K562 (cell line): ENCODE data around the gene MDC1. TPM values are rescaled to one million over a fixed set of nuclear protein-coding genes. Genes with fewer than 3 reads are reported as not detected.

Source experiments
- CTBP1 ChIP-seq: fragments of 450-650 bp; IDR thresholded peaks from 2 replicates; pipeline ENCODE4 v1.6.1; 2016; ENCODE audit warnings: borderline replicate concordance
- DNMT1 ChIP-seq: fragments of 450-650 bp; IDR thresholded peaks from 2 replicates; pipeline ENCODE4 v1.6.1; 2016; ENCODE audit warnings: antibody characterized with exemption, mild to moderate bottlenecking
- GABPA ChIP-seq: fragments of 200-800 bp; sonication (Bioruptor generic); conservative IDR thresholded peaks from 2 replicates; pipeline ENCODE4 v1.6.1; 2016; ENCODE audit warnings: low read depth, missing genetic modification characterization, missing compliant biosample characterization
- PML ChIP-seq: IDR thresholded peaks from 2 replicates; pipeline ENCODE4 v1.6.1; 2012; ENCODE audit warnings: low read length, inconsistent platforms
- POLR2A ChIP-seq: fragments of 450-650 bp; conservative IDR thresholded peaks from 2 replicates; pipeline ENCODE4 v1.6.1; 2016
- POLR2B ChIP-seq: fragments of 450-650 bp; IDR thresholded peaks from 2 replicates; pipeline ENCODE4 v1.6.1; 2018; ENCODE audit warnings: low read depth; ENCODE audit not compliant: partially characterized antibody
- PTBP1 ChIP-seq: fragments of 200-400 bp; formaldehyde crosslinking; IDR thresholded peaks from 2 replicates; pipeline ENCODE4 v1.6.1; 2017; ENCODE audit warnings: low read depth, low read length
- PYGO2 ChIP-seq: fragments of 450-650 bp; IDR thresholded peaks from 2 replicates; pipeline ENCODE4 v1.6.1; 2016; ENCODE audit warnings: mild to moderate bottlenecking, missing genetic modification characterization, moderate library complexity, missing compliant biosample characterization
- RAD51 ChIP-seq: fragments of 450-650 bp; IDR thresholded peaks from 2 replicates; pipeline ENCODE4 v1.7.1; 2016; ENCODE audit warnings: low read depth, mild to moderate bottlenecking, borderline replicate concordance
- RUNX1 ChIP-seq: sonication (generic); IDR thresholded peaks from 2 replicates; pipeline ENCODE4 v1.6.1; 2016; ENCODE audit warnings: antibody characterized with exemption, low read depth
- SUPT5H ChIP-seq: fragments of 450-650 bp; IDR thresholded peaks from 2 replicates; pipeline ENCODE4 v1.6.1; 2016
- XRCC4 ChIP-seq: IDR thresholded peaks from one replicate; pipeline ENCODE4 v1.6.1; 2011; ENCODE audit not compliant: insufficient read depth, insufficient read length; ENCODE audit errors: extremely low read depth
- ZNF197 ChIP-seq: fragments of 200-800 bp; sonication (Bioruptor generic); IDR thresholded peaks from 2 replicates; pipeline ENCODE4 v1.6.1; 2016; ENCODE audit warnings: low read depth, missing genetic modification characterization, missing compliant biosample characterization
- ZNF586 ChIP-seq: fragments of 450-650 bp; formaldehyde crosslinking; conservative IDR thresholded peaks from 2 replicates; pipeline ENCODE4 v1.4.0; 2020; ENCODE audit warnings: mild to moderate bottlenecking, moderate library complexity
- ZNF778 ChIP-seq: fragments of 450-650 bp; formaldehyde crosslinking; IDR thresholded peaks from 2 replicates; pipeline ENCODE4 v1.4.0; 2020; ENCODE audit warnings: mild to moderate bottlenecking, moderate library complexity
- polyA plus RNA-seq, 8 experiments: library from polyadenylated mRNA; depleted of rRNA in 4 of 8; stranded (reverse) in 5 of 8; unstranded in 3 of 8; fragments of >200 nt; fragmentation: Nextera tagmentation in 2 of 8; fragmentation: Illumina TruSeq in 1 of 8; extraction: Ambion mirVana in 2 of 8; extraction: Trizol in 1 of 8; gene quantifications; 2 replicates each; pipeline versions ENCODE4 v1.2.1 to v1.2.3, GENCODE V29; 2011 to 2014; ENCODE audit warnings: inconsistent platforms in 1 of 8, missing spikeins in 1 of 8
- total RNA-seq, 7 experiments: library from RNA; depleted of rRNA in 6 of 7; stranded (reverse); fragments of >200 nt in 6 of 7; fragmentation: Illumina TruSeq in 2 of 7; extraction: Trizol in 2 of 7; gene quantifications; 2 replicates each; pipeline versions ENCODE4 v1.2.1 to v1.2.3, GENCODE V29; 2011 to 2021; ENCODE audit warnings: low replicate concordance in 1 of 7
- TF ChIP-seq, protein P1 (sequence below), 2 experiments: fragments of 450-650 bp; formaldehyde crosslinking in 1 of 2; IDR thresholded peaks; 2 replicates each; pipeline versions ENCODE4 v1.4.0 to v1.6.1; 2014 to 2020; ENCODE audit warnings: mild to moderate bottlenecking in 2 of 2, borderline replicate concordance in 1 of 2, low read depth in 1 of 2
- TF ChIP-seq, protein P2 (sequence below): fragments of 450-650 bp; formaldehyde crosslinking; conservative IDR thresholded peaks from 2 replicates; pipeline ENCODE4 v1.4.0; 2022; ENCODE audit warnings: mild to moderate bottlenecking, missing genetic modification characterization
- TF ChIP-seq, protein P3 (sequence below): fragments of 450-650 bp; formaldehyde crosslinking; IDR thresholded peaks from 2 replicates; pipeline ENCODE4 v1.4.0; 2020; ENCODE audit warnings: mild to moderate bottlenecking, mixed read lengths

The MDC1 gene
- total and polyA plus RNA-seq, 9 of the 15 experiments (the other 6 are each of a cell fraction or from before 2014, with no cell fraction given) = 8.2 to 114 (median 20.0) TPM

DNA sequence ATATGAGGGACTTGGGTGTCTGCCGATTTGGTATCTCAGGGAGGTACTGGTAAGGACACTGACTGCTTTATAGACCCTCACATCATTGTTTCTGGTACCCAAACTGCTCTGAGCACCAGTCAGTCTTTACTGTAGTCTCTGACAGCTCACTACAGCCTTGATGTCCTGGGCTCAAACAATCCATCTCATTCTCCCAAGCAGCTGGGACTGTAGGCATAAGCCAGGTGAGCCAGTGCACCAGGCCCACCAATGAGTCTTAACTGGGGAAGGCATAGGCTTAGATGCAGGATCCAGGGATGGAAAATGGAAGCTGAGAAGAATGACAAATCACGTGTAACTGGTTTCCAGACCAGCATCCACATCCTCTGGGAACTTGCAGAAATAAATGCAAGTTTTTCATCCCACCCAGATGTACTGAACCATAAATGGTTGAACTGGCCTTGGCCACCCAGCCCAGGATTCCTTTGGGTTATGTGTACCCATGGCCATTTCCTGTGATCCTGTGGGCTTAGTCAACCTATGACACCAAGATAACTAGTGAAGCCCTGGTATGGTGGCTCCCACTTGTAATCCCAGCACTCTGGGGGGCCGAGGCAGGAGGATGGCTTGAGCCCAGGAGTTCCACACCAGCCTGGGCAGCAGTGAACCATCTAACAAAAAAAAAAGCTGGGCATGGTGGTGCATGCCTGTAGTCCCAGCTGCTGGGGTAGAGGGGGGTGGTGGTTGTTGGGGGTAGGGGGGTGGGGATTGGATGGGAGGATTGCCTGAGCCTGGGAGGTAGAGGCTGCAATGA is 8.8 kb upstream of the MDC1 start (continued):
- TF ChIP-seq ZNF197 (CRISPR knock-in tag) (no peak), PTBP1 (0 out of 2 replicates have a peak, but pooled peaks have one; percentile 32), DNMT1 (0 out of 2 replicates have a peak, but pooled peaks have one; percentile 35), PML (peak; percentile 72; the same call in 1 of the 2 replicates), ZNF778 (no peak), GABPA (tag) (no peak), CTBP1 (no peak), ZNF586 (peak; percentile 86), PYGO2 (no peak), POLR2A (peak; percentile 97), POLR2B (peak; percentile 95), RAD51 (no peak), SUPT5H (peak; percentile 97), RUNX1 (no peak), XRCC4 (no peak)
- TF ChIP-seq, protein P1, sequence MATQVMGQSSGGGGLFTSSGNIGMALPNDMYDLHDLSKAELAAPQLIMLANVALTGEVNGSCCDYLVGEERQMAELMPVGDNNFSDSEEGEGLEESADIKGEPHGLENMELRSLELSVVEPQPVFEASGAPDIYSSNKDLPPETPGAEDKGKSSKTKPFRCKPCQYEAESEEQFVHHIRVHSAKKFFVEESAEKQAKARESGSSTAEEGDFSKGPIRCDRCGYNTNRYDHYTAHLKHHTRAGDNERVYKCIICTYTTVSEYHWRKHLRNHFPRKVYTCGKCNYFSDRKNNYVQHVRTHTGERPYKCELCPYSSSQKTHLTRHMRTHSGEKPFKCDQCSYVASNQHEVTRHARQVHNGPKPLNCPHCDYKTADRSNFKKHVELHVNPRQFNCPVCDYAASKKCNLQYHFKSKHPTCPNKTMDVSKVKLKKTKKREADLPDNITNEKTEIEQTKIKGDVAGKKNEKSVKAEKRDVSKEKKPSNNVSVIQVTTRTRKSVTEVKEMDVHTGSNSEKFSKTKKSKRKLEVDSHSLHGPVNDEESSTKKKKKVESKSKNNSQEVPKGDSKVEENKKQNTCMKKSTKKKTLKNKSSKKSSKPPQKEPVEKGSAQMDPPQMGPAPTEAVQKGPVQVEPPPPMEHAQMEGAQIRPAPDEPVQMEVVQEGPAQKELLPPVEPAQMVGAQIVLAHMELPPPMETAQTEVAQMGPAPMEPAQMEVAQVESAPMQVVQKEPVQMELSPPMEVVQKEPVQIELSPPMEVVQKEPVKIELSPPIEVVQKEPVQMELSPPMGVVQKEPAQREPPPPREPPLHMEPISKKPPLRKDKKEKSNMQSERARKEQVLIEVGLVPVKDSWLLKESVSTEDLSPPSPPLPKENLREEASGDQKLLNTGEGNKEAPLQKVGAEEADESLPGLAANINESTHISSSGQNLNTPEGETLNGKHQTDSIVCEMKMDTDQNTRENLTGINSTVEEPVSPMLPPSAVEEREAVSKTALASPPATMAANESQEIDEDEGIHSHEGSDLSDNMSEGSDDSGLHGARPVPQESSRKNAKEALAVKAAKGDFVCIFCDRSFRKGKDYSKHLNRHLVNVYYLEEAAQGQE (IDR thresholded peaks at IDR 0.05; ENCODE audit: borderline replicate concordance) = no peak
- TF ChIP-seq, protein P1 (CRISPR knock-in tag; IDR thresholded peaks at IDR 0.05; ENCODE audit: low read depth) = peak; percentile 59; the same call in 1 of the 2 replicates
- TF ChIP-seq, protein P2, sequence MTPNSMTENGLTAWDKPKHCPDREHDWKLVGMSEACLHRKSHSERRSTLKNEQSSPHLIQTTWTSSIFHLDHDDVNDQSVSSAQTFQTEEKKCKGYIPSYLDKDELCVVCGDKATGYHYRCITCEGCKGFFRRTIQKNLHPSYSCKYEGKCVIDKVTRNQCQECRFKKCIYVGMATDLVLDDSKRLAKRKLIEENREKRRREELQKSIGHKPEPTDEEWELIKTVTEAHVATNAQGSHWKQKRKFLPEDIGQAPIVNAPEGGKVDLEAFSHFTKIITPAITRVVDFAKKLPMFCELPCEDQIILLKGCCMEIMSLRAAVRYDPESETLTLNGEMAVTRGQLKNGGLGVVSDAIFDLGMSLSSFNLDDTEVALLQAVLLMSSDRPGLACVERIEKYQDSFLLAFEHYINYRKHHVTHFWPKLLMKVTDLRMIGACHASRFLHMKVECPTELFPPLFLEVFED = peak; percentile 97
- TF ChIP-seq, protein P3, sequence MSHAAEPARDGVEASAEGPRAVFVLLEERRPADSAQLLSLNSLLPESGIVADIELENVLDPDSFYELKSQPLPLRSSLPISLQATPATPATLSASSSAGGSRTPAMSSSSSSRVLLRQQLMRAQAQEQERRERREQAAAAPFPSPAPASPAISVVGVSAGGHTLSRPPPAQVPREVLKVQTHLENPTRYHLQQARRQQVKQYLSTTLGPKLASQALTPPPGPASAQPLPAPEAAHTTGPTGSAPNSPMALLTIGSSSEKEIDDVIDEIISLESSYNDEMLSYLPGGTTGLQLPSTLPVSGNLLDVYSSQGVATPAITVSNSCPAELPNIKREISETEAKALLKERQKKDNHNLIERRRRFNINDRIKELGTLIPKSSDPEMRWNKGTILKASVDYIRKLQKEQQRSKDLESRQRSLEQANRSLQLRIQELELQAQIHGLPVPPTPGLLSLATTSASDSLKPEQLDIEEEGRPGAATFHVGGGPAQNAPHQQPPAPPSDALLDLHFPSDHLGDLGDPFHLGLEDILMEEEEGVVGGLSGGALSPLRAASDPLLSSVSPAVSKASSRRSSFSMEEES = peak; percentile 15; the same call in 1 of the 2 replicates
